Liver (tissue), 9 donors: ENCODE measurements around the gene LENEP. TPM values are rescaled to one million over a fixed set of nuclear protein-coding genes. Genes with fewer than 3 reads are reported as not detected.
A peak's percentile ranks its signal among the peaks of the same experiment; 100 is the strongest.

Experiments
- DNase-seq: peaks from one replicate; pipeline ENCODE4 v3.0.0-alpha.2; 2017; ENCODE audit warnings: low spot score
- H3K27ac ChIP-seq, 2 donors: one replicate each; pipeline ENCODE4 v1.7.0; 2013; ENCODE audit warnings: inconsistent platforms in 2 of 2, low read length in 2 of 2, control low read depth in 1 of 2, low read depth in 1 of 2, mild to moderate bottlenecking in 1 of 2
- H3K27me3 ChIP-seq, 4 donors: one replicate each; pipeline versions ENCODE4 v1.6.1 to v1.7.0; 2013; ENCODE audit warnings: low read length in 3 of 4, inconsistent platforms in 1 of 4, mild to moderate bottlenecking in 1 of 4, moderate library complexity in 1 of 4; ENCODE audit not compliant: control insufficient read depth in 4 of 4, insufficient read depth in 4 of 4
- H3K36me3 ChIP-seq, 4 donors: one replicate each; pipeline versions ENCODE4 v1.6.1 to v1.7.0; 2013; ENCODE audit warnings: low read length in 3 of 4, mild to moderate bottlenecking in 3 of 4, low read depth in 1 of 4, moderate library complexity in 1 of 4; ENCODE audit not compliant: control insufficient read depth in 4 of 4, insufficient read depth in 3 of 4
- H3K4me1 ChIP-seq, 4 donors: one replicate each; pipeline versions ENCODE4 v1.6.1 to v1.7.0; 2013; ENCODE audit warnings: low read length in 3 of 4, mild to moderate bottlenecking in 3 of 4, moderate library complexity in 1 of 4; ENCODE audit not compliant: control insufficient read depth in 4 of 4, insufficient read depth in 4 of 4
- H3K4me3 ChIP-seq, 3 donors: one replicate each; pipeline versions ENCODE4 v1.6.1 to v1.7.0; 2013; ENCODE audit warnings: low read length in 3 of 3, control low read depth in 1 of 3, low read depth in 1 of 3, mild to moderate bottlenecking in 1 of 3
- H3K9ac ChIP-seq, 2 donors: one replicate each; pipeline ENCODE4 v1.7.0; 2013; ENCODE audit warnings: low read length in 2 of 2, mild to moderate bottlenecking in 2 of 2, moderate library complexity in 2 of 2, control low read depth in 1 of 2, low read depth in 1 of 2
- H3K9me3 ChIP-seq, 4 donors: one replicate each; pipeline versions ENCODE4 v1.6.1 to v1.7.0; 2013; ENCODE audit warnings: low read length in 3 of 4; ENCODE audit not compliant: control insufficient read depth in 4 of 4
- EGR1 ChIP-seq, 2 donors: IDR thresholded peaks; 2 replicates each; pipeline ENCODE4 v1.6.1; 2016 to 2018; ENCODE audit warnings: antibody characterized with exemption in 2 of 2, low read depth in 2 of 2
- FOXA1 ChIP-seq: IDR thresholded peaks from 2 replicates; pipeline ENCODE4 v1.6.1; 2016; ENCODE audit warnings: antibody characterized with exemption
- FOXA2 ChIP-seq: IDR thresholded peaks from 2 replicates; pipeline ENCODE4 v1.6.1; 2016; ENCODE audit warnings: antibody characterized with exemption
- GABPA ChIP-seq, 2 donors: IDR thresholded peaks in 1 of 2; conservative IDR thresholded peaks in 1 of 2; 2 replicates each; pipeline ENCODE4 v1.6.1; 2016; ENCODE audit warnings: antibody characterized with exemption in 2 of 2, mild to moderate bottlenecking in 1 of 2, moderate library complexity in 1 of 2
- HNF4A ChIP-seq, 2 donors: conservative IDR thresholded peaks; 2 replicates each; pipeline ENCODE4 v1.6.1; 2016; ENCODE audit warnings: antibody characterized with exemption in 2 of 2, mild to moderate bottlenecking in 2 of 2
- HNF4G ChIP-seq: IDR thresholded peaks from 2 replicates; pipeline ENCODE4 v1.6.1; 2016; ENCODE audit warnings: antibody characterized with exemption
- JUND ChIP-seq, 2 donors: IDR thresholded peaks; 2 replicates each; pipeline ENCODE4 v1.6.1; 2016; ENCODE audit warnings: antibody characterized with exemption in 2 of 2
- NR2F2 ChIP-seq: IDR thresholded peaks from 2 replicates; pipeline ENCODE4 v1.6.1; 2016; ENCODE audit warnings: antibody characterized with exemption
- RAD21 ChIP-seq, 2 donors: IDR thresholded peaks; 2 replicates each; pipeline ENCODE4 v1.6.1; 2016; ENCODE audit warnings: antibody characterized with exemption in 2 of 2, mild to moderate bottlenecking in 2 of 2
- REST ChIP-seq: IDR thresholded peaks from 2 replicates; pipeline ENCODE4 v1.6.1; 2016; ENCODE audit warnings: antibody characterized with exemption, mild to moderate bottlenecking
- RXRA ChIP-seq, 2 donors: IDR thresholded peaks; 2 replicates each; pipeline ENCODE4 v1.6.1; 2017 to 2018; ENCODE audit warnings: antibody characterized with exemption in 2 of 2, mild to moderate bottlenecking in 1 of 2
- SP1 ChIP-seq: IDR thresholded peaks from 2 replicates; pipeline ENCODE4 v1.6.1; 2018; ENCODE audit warnings: antibody characterized with exemption, mild to moderate bottlenecking
- TAF1 ChIP-seq: conservative IDR thresholded peaks from 2 replicates; pipeline ENCODE4 v1.6.1; 2016; ENCODE audit warnings: antibody characterized with exemption, mild to moderate bottlenecking
- YY1 ChIP-seq: IDR thresholded peaks from 2 replicates; pipeline ENCODE4 v1.6.1; 2016; ENCODE audit warnings: antibody characterized with exemption, mild to moderate bottlenecking
- ZBTB33 ChIP-seq: IDR thresholded peaks from 2 replicates; pipeline ENCODE4 v1.6.1; 2016; ENCODE audit warnings: antibody characterized with exemption
- WGBS: extraction: QIAGEN DNeasy Blood & Tissue Kit; methylation state at CpG from one replicate; pipeline ENCODE4 v1.1.7; 2013; 5-methylcytosine and 5-hydroxymethylcytosine counted together
- polyA plus RNA-seq, 2 donors: library from polyadenylated mRNA; stranded (reverse) in 1 of 2; unstranded in 1 of 2; fragments of 200-250 nt in 1 of 2; fragments of >200 nt in 1 of 2; fragmentation: Nextera tagmentation in 1 of 2; extraction: Ambion mirVana in 1 of 2; gene quantifications; one replicate each; pipeline versions ENCODE4 v1.2.1 to v1.2.3, GENCODE V29; 2013 to 2015
- total RNA-seq, 2 donors: library from RNA; depleted of rRNA; stranded (reverse); fragments of >200 nt; gene quantifications; one replicate each; pipeline ENCODE4 v1.2.3, GENCODE V29; 2014
- TF ChIP-seq, protein P1 (sequence below): IDR thresholded peaks from 2 replicates; pipeline ENCODE4 v1.6.1; 2016; ENCODE audit warnings: antibody characterized with exemption
- TF ChIP-seq, protein P2 (sequence below): fragments of 150-350 bp; IDR thresholded peaks from 2 replicates; pipeline ENCODE4 v1.5.1; 2017; ENCODE audit warnings: improper control_type of control experiment, low read depth, low read length; ENCODE audit not compliant: missing input control
- TF ChIP-seq, protein P3 (sequence below): IDR thresholded peaks from 2 replicates; pipeline ENCODE4 v1.6.1; 2016; ENCODE audit warnings: antibody characterized with exemption
- donor health status: healthy.
- donor health status: healthy.
- donor health status: healthy.
- donor health status: healthy.
- donor health status: healthy.

The LENEP gene
- total and polyA plus RNA-seq, 4 donors: 0.42 TPM; not detected in 3

- peak; percentile 93 for DNase-seq
- no peak for TF ChIP-seq YY1
- TF ChIP-seq, protein P1, sequence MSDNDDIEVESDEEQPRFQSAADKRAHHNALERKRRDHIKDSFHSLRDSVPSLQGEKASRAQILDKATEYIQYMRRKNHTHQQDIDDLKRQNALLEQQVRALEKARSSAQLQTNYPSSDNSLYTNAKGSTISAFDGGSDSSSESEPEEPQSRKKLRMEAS: peak; percentile 52
- TF ChIP-seq SP1: no peak
- TF ChIP-seq HNF4G: no peak
- TF ChIP-seq, protein P2, sequence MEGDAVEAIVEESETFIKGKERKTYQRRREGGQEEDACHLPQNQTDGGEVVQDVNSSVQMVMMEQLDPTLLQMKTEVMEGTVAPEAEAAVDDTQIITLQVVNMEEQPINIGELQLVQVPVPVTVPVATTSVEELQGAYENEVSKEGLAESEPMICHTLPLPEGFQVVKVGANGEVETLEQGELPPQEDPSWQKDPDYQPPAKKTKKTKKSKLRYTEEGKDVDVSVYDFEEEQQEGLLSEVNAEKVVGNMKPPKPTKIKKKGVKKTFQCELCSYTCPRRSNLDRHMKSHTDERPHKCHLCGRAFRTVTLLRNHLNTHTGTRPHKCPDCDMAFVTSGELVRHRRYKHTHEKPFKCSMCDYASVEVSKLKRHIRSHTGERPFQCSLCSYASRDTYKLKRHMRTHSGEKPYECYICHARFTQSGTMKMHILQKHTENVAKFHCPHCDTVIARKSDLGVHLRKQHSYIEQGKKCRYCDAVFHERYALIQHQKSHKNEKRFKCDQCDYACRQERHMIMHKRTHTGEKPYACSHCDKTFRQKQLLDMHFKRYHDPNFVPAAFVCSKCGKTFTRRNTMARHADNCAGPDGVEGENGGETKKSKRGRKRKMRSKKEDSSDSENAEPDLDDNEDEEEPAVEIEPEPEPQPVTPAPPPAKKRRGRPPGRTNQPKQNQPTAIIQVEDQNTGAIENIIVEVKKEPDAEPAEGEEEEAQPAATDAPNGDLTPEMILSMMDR: no peak
- TF ChIP-seq HNF4A (conservative IDR thresholded peaks at IDR 0.05): no peak
- TF ChIP-seq NR2F2: no peak
- TF ChIP-seq JUND (IDR thresholded peaks at IDR 0.05): no peak
- TF ChIP-seq FOXA2: no peak
- TF ChIP-seq FOXA1: no peak
- no peak for TF ChIP-seq ZBTB33
- TF ChIP-seq, protein P3, sequence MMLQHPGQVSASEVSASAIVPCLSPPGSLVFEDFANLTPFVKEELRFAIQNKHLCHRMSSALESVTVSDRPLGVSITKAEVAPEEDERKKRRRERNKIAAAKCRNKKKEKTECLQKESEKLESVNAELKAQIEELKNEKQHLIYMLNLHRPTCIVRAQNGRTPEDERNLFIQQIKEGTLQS: no peak
- TF ChIP-seq TAF1: peak; percentile 79
- no peak for TF ChIP-seq GABPA (IDR thresholded peaks at IDR 0.05 in 1 of 2, conservative IDR thresholded peaks at IDR 0.05 in 1 of 2)
- no peak for TF ChIP-seq EGR1 (IDR thresholded peaks at IDR 0.05; ENCODE audit: low read depth in 2 of 2)
- peak; percentile 16 to 26 for TF ChIP-seq RAD21 (IDR thresholded peaks at IDR 0.05)
- TF ChIP-seq RXRA (IDR thresholded peaks at IDR 0.05): no peak
- TF ChIP-seq REST: peak; percentile 81
- Histone ChIP-seq H3K27me3 (no peaks in the 10 kb centered on the region), H3K9me3 (no peaks in the 10 kb centered on the region), H3K36me3 (peaks cover 0 to 11% (median 2%) of the 10 kb centered on the region in 4 donors), H3K4me1 (peaks cover 11 to 40% (median 31%) of the 10 kb centered on the region in 4 donors), H3K9ac (peak overlapping the region; percentile 83 to 94), H3K4me3 (peak overlapping the region; percentile 66 to 94 (median 70)), H3K27ac (peak overlapping the region; percentile 89 to 99)
- under 1% methylated on average over 30 of the region's 30 CpGs for WGBS
Observed at GRCh38 chr1:154974808-154975408, 18.5 kb upstream of the LENEP start.
